GM12878 (cell line): ENCODE measurements around the gene CEP126.

ENCODE experiments used
- EP300 ChIP-seq, 2 experiments: fragments of 150-350 bp in 1 of 2; IDR thresholded peaks; 2 replicates each; pipeline ENCODE4 v1.6.1; 2011 to 2012; ENCODE audit warnings: low read depth in 2 of 2, low read length in 2 of 2, borderline replicate concordance in 1 of 2, improper control_type of control experiment in 1 of 2, inconsistent platforms in 1 of 2; ENCODE audit not compliant: control insufficient read depth in 1 of 2
- EZH2 ChIP-seq: IDR thresholded peaks from 2 replicates; pipeline ENCODE4 v1.6.1; 2012; ENCODE audit warnings: low read depth, mild to moderate bottlenecking, control low read depth, inconsistent platforms, low read length, borderline replicate concordance; ENCODE audit not compliant: control insufficient read depth
- KAT2A ChIP-seq: conservative IDR thresholded peaks from 2 replicates; pipeline ENCODE4 v1.6.1; 2011; ENCODE audit warnings: low read depth, low read length; ENCODE audit not compliant: control insufficient read depth
- KDM1A ChIP-seq: fragments of 200-600 bp; sonication (generic); IDR thresholded peaks from 2 replicates; pipeline ENCODE4 v1.6.1; 2016; ENCODE audit warnings: borderline replicate concordance
- POLR2AphosphoS5 ChIP-seq: IDR thresholded peaks from 2 replicates; pipeline ENCODE4 v1.6.1; 2011; ENCODE audit warnings: mild to moderate bottlenecking, low read length, inconsistent platforms

GRCh38 chr11:101914738-101915426 lies at the start of gene CEP126:
- TF ChIP-seq EZH2 (no peak), POLR2AphosphoS5 (no peak), EP300 (IDR thresholded peaks at IDR 0.05; ENCODE audit: borderline replicate concordance in 1 of 2, control insufficient read depth in 1 of 2, low read depth in 2 of 2, low read length in 2 of 2) (no peak), KDM1A (no peak), KAT2A (no peak)
